ENCODE data around the gene ZC3H13. TPM values are rescaled to one million over a fixed set of nuclear protein-coding genes. Genes with fewer than 3 reads are reported as not detected.

Gene ZC3H13
- total and polyA plus RNA-seq, 2 of the 4 experiments (the other 2 are of a cell fraction): 7.7 to 10.8 TPM

GRCh38 chr13:45961468-45961867 lies 91.1 kb downstream of the ZC3H13 start:
- Histone ChIP-seq H3K4ac (ENCODE audit: low read depth, low read length) (no peak overlapping the region), H3K4me3 (ENCODE audit: insufficient read depth, low read depth, low read length) (no peak overlapping the region), H2BK120ac (ENCODE audit: low read depth, low read length) (no peak overlapping the region), H4K91ac (ENCODE audit: insufficient read depth, low read depth, low read length) (no peak overlapping the region), H3K9me1 (ENCODE audit: insufficient read depth, low read length) (no peaks in the 10 kb centered on the region), H3K14ac (replicated peaks; ENCODE audit: low read depth, low read length) (no peak overlapping the region), H3K79me1 (ENCODE audit: low read depth in 1 of 2, low read length in 2 of 2) (no peaks in the 10 kb centered on the region), H2BK5ac (ENCODE audit: low read depth, low read length, poor library complexity, severe bottlenecking) (no peak overlapping the region), H2AFZ (replicated peaks; ENCODE audit: low read length, poor library complexity) (no peak overlapping the region), H3K18ac (ENCODE audit: low read depth, low read length) (no peak overlapping the region), H2AK9ac (replicated peaks; ENCODE audit: low read depth, low read length, poor library complexity) (no peak overlapping the region), H3K23ac (ENCODE audit: low read depth, low read length) (no peak overlapping the region), H2BK20ac (ENCODE audit: low read depth, low read length) (no peak overlapping the region), H3K56ac (ENCODE audit: extremely low read depth, insufficient read depth, low read length) (no peak overlapping the region), H2AK5ac (ENCODE audit: low read depth, low read length) (no peak overlapping the region), H4K20me1 (ENCODE audit: insufficient read depth, low read length) (no peaks in the 10 kb centered on the region; the same call in 1 of the 2 replicates), H3K27me3 (ENCODE audit: control insufficient read depth, insufficient read depth, low read length) (no peaks in the 10 kb centered on the region), H2BK15ac (ENCODE audit: low read depth, low read length) (no peak overlapping the region), H3K9ac (ENCODE audit: low read depth, low read length) (no peak overlapping the region), H3K4me1 (ENCODE audit: control insufficient read depth, insufficient read depth, low read length) (no peaks in the 10 kb centered on the region), H4K5ac (ENCODE audit: low read depth, low read length) (no peak overlapping the region), H3K36me3 (ENCODE audit: control insufficient read depth, insufficient read depth, low read length) (peaks cover 13% of the 10 kb centered on the region), H3K27ac (ENCODE audit: insufficient read depth, low read length) (no peak overlapping the region), H3K9me3 (ENCODE audit: control insufficient read depth, insufficient read depth, low read length) (no peaks in the 10 kb centered on the region), H3K4me2 (ENCODE audit: low read depth, low read length) (no peak overlapping the region), H4K8ac (ENCODE audit: low read depth in 2 of 2, low read length in 2 of 2) (no peak overlapping the region)
- DNase-seq (no peak), ATAC-seq (ENCODE audit: low read depth) (no peak)
- in situ Hi-C loops (cut with MboI; ENCODE audit: low sequenced_read_pairs): no loop called here
- POLR2A ChIA-PET (ENCODE audit: unreplicated experiment): no interaction called here
- dilution Hi-C loops (cut with HindIII; ENCODE audit: low sequenced_read_pairs, unreplicated experiment): no loop called here
- no TSS peak for BruUV-seq (replicated peaks)
- WGBS, 2 experiments (ENCODE audit: extremely low coverage in 2 of 2, insufficient read length in 1 of 2): no CpG with 5 or more reads among the region's 1 CpG
- TF ChIP-seq RFX5 (IDR thresholded peaks at IDR 0.05; ENCODE audit: low read depth, low read length) (no peak), RCOR1 (IDR thresholded peaks at IDR 0.05; ENCODE audit: insufficient replicate concordance, low read length) (no peak), RAD21 (IDR thresholded peaks at IDR 0.05; ENCODE audit: low read length) (no peak), NFE2L2 (IDR thresholded peaks at IDR 0.05; ENCODE audit: low read depth, low read length) (no peak), FOS (IDR thresholded peaks at IDR 0.05; ENCODE audit: low read depth, low read length) (no peak), SMC3 (IDR thresholded peaks at IDR 0.05; ENCODE audit: low read depth, low read length) (no peak), MXI1 (IDR thresholded peaks at IDR 0.05; ENCODE audit: borderline replicate concordance, low read depth, low read length) (no peak), POLR2A (IDR thresholded peaks at IDR 0.05; ENCODE audit: low read depth, low read length) (no peak), MAFK (IDR thresholded peaks at IDR 0.05; ENCODE audit: low read depth, low read length) (no peak), CHD1 (IDR thresholded peaks at IDR 0.05; ENCODE audit: low read depth, low read length) (no peak), CEBPB (IDR thresholded peaks at IDR 0.05; ENCODE audit: low read depth, low read length) (no peak), ELK1 (IDR thresholded peaks at IDR 0.05; ENCODE audit: borderline replicate concordance, low read depth, low read length) (no peak), BHLHE40 (IDR thresholded peaks at IDR 0.05; ENCODE audit: low read depth, low read length) (no peak), MAZ (IDR thresholded peaks at IDR 0.05; ENCODE audit: borderline replicate concordance, low read depth, low read length) (no peak)
- TF ChIP-seq, protein P1, sequence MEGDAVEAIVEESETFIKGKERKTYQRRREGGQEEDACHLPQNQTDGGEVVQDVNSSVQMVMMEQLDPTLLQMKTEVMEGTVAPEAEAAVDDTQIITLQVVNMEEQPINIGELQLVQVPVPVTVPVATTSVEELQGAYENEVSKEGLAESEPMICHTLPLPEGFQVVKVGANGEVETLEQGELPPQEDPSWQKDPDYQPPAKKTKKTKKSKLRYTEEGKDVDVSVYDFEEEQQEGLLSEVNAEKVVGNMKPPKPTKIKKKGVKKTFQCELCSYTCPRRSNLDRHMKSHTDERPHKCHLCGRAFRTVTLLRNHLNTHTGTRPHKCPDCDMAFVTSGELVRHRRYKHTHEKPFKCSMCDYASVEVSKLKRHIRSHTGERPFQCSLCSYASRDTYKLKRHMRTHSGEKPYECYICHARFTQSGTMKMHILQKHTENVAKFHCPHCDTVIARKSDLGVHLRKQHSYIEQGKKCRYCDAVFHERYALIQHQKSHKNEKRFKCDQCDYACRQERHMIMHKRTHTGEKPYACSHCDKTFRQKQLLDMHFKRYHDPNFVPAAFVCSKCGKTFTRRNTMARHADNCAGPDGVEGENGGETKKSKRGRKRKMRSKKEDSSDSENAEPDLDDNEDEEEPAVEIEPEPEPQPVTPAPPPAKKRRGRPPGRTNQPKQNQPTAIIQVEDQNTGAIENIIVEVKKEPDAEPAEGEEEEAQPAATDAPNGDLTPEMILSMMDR (conservative IDR thresholded peaks at IDR 0.05; ENCODE audit: low read depth, low read length): no peak
- TF ChIP-seq, protein P2, sequence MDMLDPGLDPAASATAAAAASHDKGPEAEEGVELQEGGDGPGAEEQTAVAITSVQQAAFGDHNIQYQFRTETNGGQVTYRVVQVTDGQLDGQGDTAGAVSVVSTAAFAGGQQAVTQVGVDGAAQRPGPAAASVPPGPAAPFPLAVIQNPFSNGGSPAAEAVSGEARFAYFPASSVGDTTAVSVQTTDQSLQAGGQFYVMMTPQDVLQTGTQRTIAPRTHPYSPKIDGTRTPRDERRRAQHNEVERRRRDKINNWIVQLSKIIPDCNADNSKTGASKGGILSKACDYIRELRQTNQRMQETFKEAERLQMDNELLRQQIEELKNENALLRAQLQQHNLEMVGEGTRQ (IDR thresholded peaks at IDR 0.05; ENCODE audit: low read depth, low read length): no peak
- CTCF ChIA-PET: no interaction called here
- intact Hi-C loops (cut with micrococcal nuclease): no loop called here

Measured in IMR-90 (cell line).